ENCODE results near the gene TBC1D2B.

TBC1D2B gene

DNA sequence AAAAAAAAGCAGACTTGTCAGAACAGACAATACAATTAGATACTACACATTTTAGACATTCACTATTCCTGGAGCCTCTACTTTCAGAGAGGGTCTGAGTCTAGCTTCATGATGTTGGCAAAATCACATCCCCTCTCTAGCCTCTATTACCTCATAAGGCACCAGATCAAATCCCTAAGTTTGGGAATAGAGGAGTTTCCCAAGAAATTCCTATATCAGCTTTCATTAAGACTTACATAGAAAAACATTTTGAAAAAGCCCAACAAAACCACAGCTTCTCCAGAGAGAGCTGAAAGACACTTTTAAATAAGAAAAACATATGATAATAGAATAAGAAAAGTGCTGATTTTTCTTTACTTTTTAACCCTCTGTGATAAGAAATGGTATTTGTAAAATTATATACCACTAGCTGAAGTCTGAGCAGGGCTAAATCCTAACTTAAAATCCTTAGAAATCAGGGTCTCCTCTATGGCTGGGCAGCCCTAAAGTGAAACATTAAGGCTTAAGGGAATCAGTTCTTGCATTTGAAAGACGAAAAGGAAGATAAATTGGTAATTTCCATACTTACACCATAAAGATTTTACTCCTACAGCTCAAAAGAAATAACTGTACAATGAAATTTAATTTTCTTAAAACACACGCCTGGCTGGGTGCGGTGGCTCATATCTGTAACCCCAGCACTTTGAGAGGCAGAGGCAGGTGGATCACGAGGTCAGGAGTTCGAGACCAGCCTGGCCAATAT, 4.3 kb downstream of the TBC1D2B start:
- Mint-ChIP-seq H3K4me1 (ENCODE audit: low read depth in 2 of 2) (peaks cover 44 to 63% of the 10 kb centered on the region in 2 donors), H3K27ac (peak overlapping the region; percentile 71 to 86)

DNA sequence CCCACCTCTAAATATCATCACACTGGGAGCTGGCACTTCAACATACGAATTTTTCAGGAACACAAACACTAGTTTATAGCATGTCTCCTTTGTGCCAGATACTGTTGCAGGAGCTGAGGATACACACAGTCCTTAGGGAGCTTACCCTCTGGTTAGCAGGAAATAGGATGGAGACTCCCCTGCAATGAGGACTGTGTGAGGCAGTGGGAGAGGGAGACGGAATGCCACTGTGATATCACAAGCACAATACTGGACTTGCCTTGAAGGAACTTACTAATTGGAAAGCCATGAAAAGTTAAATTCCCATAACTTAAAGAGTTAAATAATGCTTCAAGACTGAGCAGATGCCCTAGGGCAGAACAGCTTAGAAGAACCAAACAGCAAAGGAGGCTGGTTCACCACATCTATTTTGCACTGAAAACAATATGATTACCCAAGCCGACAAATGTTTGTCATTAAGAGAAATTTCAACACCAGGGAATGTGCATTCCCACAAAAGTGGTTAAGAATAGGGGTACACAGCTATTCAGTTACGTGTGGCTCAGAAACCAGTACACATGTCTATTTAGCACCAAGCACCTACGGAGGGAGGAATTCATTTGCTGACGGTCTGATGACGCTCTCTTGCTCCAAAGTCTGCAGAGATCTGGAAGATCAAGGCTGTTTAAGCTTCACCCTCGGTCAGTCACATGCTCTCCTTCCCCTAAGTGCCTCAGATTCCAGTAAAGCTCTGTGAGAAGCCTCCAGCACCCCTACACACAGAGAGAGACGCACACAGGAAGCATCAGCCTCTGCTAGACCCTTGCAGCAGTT, 5.2 kb downstream of the TBC1D2B start:
- peaks cover 38 to 60% of the 10 kb centered on the region in 2 donors for H3K4me1 Mint-ChIP-seq (ENCODE audit: low read depth in 2 of 2)
- peak overlapping the region; percentile 71 to 86 for H3K27ac Mint-ChIP-seq
- DNase-seq (no peak), ATAC-seq (replicated peaks) (peak; percentile 1)
- no peaks in the 10 kb centered on the region for H3K9me3 Mint-ChIP-seq
- H3K4me3 Mint-ChIP-seq = peak overlapping the region; percentile 49 to 50
- H3K36me3 Mint-ChIP-seq (ENCODE audit: insufficient read depth) = peaks cover 19% of the 10 kb centered on the region
- no peaks in the 10 kb centered on the region for H3K27me3 Mint-ChIP-seq

More for the DNA sequence above, 4.3 kb downstream of the TBC1D2B start:
- peak overlapping the region; percentile 49 to 50 for H3K4me3 Mint-ChIP-seq
- H3K36me3 Mint-ChIP-seq (ENCODE audit: insufficient read depth) = peaks cover 19% of the 10 kb centered on the region
- no peak for DNase-seq
- ATAC-seq (replicated peaks) = no peak
- no peaks in the 10 kb centered on the region for H3K27me3 Mint-ChIP-seq
- H3K9me3 Mint-ChIP-seq = no peaks in the 10 kb centered on the region

DNA sequence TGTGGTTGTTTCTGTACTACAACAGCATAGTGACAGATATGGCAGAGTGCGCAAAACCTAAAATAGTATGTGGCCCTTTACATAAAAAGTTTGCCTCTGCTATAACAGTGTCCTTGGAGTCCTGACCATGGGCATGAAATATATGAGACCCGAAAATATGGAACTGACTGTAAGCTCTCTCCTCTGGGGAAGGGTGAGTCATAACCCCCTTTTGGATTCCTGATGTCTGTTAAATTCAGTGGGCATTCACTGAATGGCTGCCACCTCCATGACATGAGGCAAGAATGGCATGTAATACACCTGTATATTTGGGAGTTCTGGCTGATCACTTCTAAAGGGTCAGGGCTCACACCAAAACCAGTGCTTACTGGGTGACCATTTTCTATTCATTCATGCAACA, 6.1 kb downstream of the TBC1D2B start:
- Mint-ChIP-seq H3K4me1 (ENCODE audit: low read depth in 2 of 2) (peaks cover 33 to 56% of the 10 kb centered on the region in 2 donors), H3K4me3 (no peak overlapping the region), H3K27ac (peak overlapping the region; percentile 8 to 97), H3K9me3 (no peaks in the 10 kb centered on the region), H3K36me3 (ENCODE audit: insufficient read depth) (peaks cover 12% of the 10 kb centered on the region), H3K27me3 (no peaks in the 10 kb centered on the region)
- DNase-seq (no peak), ATAC-seq (replicated peaks) (no peak)

DNA sequence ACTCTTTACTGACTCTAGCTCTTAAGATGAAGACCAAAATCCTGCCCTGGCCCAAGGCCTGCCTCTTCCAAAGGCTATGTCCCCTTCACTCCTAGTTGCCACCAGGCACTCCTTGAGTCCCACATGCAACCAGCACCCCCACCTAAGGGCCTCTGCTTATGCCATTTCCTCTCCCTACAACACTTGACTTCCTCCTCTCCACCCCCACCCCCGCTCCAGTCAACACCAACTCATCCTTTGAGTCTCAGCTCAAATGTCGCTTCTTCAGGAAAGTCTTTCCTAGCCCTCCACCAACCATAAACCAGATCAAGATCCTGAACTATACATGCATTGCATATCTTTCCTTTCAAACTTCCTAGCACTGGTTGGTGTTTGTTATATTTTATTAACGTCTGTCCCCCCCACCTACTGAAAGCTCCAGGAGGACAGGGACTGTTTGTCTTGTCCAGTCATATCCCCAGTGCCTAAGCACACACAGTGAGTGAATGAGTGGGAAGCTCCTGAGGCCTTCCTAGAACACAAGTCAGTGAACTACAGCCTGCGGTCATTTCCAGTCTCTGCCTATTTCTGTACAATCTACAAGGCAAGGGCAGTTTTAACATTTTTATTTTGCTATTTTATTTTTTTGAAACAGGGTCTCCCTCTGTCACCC, 7.3 kb downstream of the TBC1D2B start:
- ATAC-seq (replicated peaks) = no peak

DNA sequence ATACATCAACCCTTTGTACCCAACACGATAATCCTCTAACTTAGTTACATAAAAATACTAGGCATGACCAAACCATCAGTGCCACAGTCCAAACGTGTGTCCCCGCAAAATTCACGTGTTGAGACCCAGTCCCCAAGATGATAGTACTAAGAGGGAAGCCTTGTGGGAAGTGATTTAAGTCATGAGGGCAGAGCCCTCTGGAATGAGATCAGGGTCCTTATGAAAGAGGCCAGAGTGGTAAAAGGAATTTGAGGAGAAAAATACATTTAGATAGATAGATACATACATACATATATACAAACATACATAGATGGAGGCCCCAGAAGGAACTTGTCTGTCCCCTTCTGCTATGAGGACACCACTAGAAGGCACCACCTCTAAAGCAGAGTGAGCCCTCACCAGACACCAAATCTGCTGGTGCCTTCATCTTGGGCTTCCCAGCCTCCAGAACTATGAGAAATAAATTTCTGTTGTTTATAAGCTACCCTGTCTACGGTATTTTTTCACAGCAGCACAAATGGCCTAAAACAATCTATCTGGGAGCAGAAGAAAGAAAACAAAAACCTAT, 8.0 kb downstream of the TBC1D2B start:
- H3K4me1 Mint-ChIP-seq (ENCODE audit: low read depth in 2 of 2) = peaks cover 19 to 41% of the 10 kb centered on the region in 2 donors
- H3K36me3 Mint-ChIP-seq (ENCODE audit: insufficient read depth) = peaks cover 12% of the 10 kb centered on the region
- H3K27ac Mint-ChIP-seq = peak overlapping the region; percentile 96 to 97
- no peak for DNase-seq
- ATAC-seq (replicated peaks) = no peak
- no peaks in the 10 kb centered on the region for H3K27me3 Mint-ChIP-seq
- no peaks in the 10 kb centered on the region for H3K9me3 Mint-ChIP-seq
- no peak overlapping the region for H3K4me3 Mint-ChIP-seq

More for the DNA sequence above, 7.3 kb downstream of the TBC1D2B start:
- peak overlapping the region; percentile 96 to 97 for H3K27ac Mint-ChIP-seq
- peaks cover 12% of the 10 kb centered on the region for H3K36me3 Mint-ChIP-seq (ENCODE audit: insufficient read depth)
- DNase-seq = no peak
- peaks cover 22 to 45% of the 10 kb centered on the region in 2 donors for H3K4me1 Mint-ChIP-seq (ENCODE audit: low read depth in 2 of 2)
- no peak overlapping the region for H3K4me3 Mint-ChIP-seq
- no peaks in the 10 kb centered on the region for H3K9me3 Mint-ChIP-seq
- H3K27me3 Mint-ChIP-seq = no peaks in the 10 kb centered on the region

DNA sequence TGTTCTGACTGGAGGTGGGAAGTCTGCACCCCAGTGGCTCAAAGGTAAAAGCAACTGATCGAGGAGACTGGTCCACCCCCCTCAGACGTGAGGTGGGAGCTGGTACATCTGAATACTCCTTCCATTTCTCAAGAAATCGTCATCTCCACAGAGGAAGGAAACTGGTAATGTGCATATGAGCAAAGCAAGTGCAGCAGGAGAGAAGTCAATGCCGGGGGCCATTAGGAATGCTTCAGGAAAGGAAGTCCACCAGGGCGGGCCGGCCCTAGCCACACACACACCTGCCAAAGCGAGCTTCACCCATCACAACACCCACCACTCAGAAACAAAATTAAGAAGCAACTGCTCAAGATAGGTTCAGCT, 8.5 kb downstream of the TBC1D2B start:
- Mint-ChIP-seq H3K27me3 (no peaks in the 10 kb centered on the region), H3K9me3 (no peaks in the 10 kb centered on the region), H3K27ac (peak overlapping the region; percentile 96 to 97), H3K36me3 (ENCODE audit: insufficient read depth) (peaks cover 7% of the 10 kb centered on the region), H3K4me1 (ENCODE audit: low read depth in 2 of 2) (peaks cover 14 to 37% of the 10 kb centered on the region in 2 donors), H3K4me3 (no peak overlapping the region)
- ATAC-seq (replicated peaks) (peak; percentile 31), DNase-seq (no peak)

DNA sequence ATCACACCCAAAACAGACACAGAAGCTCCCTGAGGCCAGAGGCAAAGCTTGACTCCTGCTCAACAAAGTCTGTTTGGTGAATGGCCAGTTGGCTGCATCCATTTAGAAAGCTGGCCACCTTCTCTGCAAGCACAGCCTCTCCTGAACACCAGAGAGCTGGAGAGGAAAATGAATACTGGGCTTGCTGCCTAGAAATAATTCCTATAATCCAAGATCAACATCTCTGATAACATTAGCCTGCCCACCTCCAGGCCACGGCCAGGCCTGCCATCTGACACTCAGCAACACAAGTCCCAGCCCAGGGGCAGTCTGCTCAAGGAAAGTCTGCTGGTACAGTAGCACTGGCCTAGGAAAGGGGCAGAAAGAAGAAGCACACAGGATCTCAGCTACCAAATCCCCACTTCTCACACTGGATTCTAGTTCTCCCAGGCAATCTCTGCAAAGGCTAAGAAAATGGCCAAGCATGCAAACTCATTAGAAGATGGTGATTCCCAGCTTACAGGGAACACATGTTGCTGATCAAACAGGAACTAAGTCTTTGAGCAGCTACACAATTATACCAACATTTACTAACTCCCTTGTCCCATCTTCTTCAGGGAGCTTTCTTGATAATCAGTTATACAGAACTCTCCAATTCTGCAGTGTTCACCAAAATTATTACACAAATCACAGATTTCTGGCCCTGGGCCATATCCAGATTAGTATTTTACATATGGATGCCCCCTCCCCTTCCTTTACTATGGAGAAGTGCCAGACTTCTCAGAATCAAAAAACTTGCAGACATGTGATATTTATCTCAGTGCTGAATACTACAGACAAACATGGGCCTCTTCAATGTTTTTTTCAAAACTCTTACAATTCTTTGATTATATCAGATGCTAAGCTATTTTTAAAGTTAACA, 9.9 kb downstream of the TBC1D2B start:
- Mint-ChIP-seq H3K4me1 (ENCODE audit: low read depth in 2 of 2) (peaks cover 17 to 35% of the 10 kb centered on the region in 2 donors), H3K9me3 (no peaks in the 10 kb centered on the region), H3K27me3 (no peaks in the 10 kb centered on the region), H3K27ac (peak overlapping the region; percentile 96 to 97), H3K4me3 (no peak overlapping the region), H3K36me3 (ENCODE audit: insufficient read depth) (peaks cover 6% of the 10 kb centered on the region)
- ATAC-seq (replicated peaks) = no peak
- no peak for DNase-seq

DNA sequence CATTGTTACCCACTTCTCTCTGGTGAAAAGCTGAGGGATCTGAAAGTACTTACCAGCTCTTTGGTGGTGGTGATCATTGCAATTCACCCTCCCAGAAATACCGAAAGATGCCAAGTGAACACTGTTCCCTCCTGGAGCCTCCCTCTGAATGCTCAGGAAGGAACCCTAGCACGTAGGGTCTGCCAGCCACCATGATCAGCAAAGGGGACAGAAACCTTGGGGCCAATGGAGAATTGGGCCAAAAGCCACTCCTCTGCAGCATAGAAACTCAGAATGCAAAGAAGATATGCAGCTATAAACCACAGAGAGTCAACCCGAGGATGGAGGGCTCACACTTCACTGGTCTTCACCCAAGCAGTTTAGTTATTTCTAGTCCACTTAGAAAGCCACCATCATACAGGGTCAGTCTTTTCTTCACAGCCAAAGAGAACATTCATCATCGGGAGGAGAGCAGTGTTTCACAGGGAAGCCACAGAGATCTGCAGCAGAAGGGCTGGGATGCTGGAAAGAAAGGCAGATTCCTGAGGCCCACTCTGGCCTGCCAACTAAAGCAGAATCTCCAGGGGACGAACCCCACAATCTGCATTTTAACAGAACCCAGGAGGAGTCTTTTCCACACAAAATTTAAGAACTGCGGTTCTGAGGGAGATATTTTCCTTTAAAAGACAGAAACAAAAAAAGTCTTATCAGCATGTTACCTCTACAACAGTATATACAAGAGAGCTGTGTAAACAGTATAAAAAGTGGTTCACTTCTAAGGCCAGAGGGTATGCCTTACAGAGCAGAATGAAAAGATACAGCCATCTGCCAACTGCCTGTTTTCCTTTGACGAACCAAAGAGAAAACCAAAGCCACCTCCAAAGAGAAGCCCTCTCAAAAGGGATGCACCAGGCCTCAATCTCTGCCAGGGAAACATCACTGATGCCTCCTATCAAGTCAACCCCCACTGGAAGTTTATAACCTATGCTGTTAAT, 11.3 kb downstream of the TBC1D2B start:
- Mint-ChIP-seq H3K36me3 (ENCODE audit: insufficient read depth) (peaks cover 6% of the 10 kb centered on the region), H3K9me3 (no peaks in the 10 kb centered on the region), H3K27ac (no peak overlapping the region), H3K4me3 (no peak overlapping the region), H3K4me1 (ENCODE audit: low read depth in 2 of 2) (peaks cover 16 to 32% of the 10 kb centered on the region in 2 donors), H3K27me3 (no peaks in the 10 kb centered on the region)
- ATAC-seq (replicated peaks) (no peak), DNase-seq (no peak)

DNA sequence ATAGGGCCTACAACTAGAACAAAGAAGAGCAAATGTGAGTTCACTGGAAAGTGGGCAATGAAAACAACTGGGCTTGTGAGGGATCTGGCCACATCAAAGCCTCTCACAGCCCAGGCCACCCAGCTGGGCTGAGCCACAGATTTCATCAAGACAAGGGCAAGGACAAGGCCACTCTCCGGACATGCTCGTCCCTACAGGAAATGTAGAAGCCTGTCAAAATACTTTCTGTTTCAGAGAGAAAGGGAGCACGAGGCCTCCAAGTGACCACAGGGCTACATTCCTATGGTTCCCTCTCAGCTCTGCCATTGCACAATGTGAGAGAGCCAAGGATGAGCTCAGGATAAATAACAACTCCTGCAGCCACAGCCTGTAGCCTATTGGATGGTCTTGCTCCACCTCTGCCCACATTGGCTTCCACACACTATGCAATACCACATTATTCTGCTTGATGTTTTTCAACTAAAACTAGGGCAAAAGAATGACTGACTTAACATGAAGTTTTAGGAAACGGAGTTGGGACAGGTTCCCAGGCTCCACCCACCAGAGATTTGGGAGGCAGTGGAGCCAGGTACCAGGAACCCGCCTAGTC, 12.1 kb downstream of the TBC1D2B start:
- no peak overlapping the region for H3K27ac Mint-ChIP-seq
- DNase-seq (no peak), ATAC-seq (replicated peaks) (peak; percentile 37)
- no peaks in the 10 kb centered on the region for H3K9me3 Mint-ChIP-seq
- H3K36me3 Mint-ChIP-seq (ENCODE audit: insufficient read depth) = peaks cover 6% of the 10 kb centered on the region
- no peak overlapping the region for H3K4me3 Mint-ChIP-seq
- H3K4me1 Mint-ChIP-seq (ENCODE audit: low read depth in 2 of 2) = peaks cover 19 to 29% of the 10 kb centered on the region in 2 donors
- no peaks in the 10 kb centered on the region for H3K27me3 Mint-ChIP-seq

DNA sequence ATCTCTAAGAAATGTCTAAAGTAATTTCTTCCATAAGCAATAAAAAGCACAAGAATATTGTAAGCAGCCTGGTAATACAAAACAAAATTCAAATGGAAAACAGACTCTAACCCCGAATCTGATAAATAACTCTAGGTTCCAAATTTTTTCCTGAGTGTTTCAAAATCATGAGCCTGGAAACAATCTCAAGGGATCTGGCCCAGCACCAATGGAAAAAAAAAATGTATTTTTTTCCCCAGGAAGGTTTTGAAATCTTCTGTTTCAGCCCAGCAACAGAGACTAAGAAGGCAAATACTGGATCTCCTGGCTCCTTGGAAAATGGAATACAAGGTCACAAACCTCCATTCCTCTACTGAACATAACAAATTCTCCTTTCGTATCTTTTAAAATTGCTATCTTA, 13.0 kb downstream of the TBC1D2B start:
- H3K36me3 Mint-ChIP-seq (ENCODE audit: insufficient read depth) = peaks cover 6% of the 10 kb centered on the region
- ATAC-seq (replicated peaks) (no peak), DNase-seq (no peak)
- no peaks in the 10 kb centered on the region for H3K9me3 Mint-ChIP-seq
- H3K27me3 Mint-ChIP-seq = no peaks in the 10 kb centered on the region
- peaks cover 26 to 32% of the 10 kb centered on the region in 2 donors for H3K4me1 Mint-ChIP-seq (ENCODE audit: low read depth in 2 of 2)
- no peak overlapping the region for H3K4me3 Mint-ChIP-seq
- H3K27ac Mint-ChIP-seq = no peak overlapping the region

DNA sequence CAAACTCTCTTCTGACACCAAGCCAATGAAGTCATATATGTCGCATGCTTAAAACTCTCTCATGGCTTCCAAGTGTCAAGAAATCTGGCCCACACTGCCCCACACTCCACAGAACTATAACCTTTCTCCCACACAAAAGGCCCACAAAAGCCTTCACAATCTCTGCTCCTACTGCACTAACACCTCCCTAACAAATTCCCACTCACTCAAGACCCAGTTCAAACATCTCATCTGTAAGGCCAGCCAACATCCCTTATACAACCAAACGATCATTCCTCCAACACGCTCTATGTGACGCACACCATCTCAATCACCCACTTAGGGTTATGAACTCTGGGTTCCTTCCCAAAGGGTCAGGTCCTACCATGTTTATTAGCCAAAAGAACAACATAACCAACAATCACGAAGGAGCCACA, 13.5 kb downstream of the TBC1D2B start:
- peaks cover 5% of the 10 kb centered on the region for H3K36me3 Mint-ChIP-seq (ENCODE audit: insufficient read depth)
- peaks cover 31 to 32% of the 10 kb centered on the region in 2 donors for H3K4me1 Mint-ChIP-seq (ENCODE audit: low read depth in 2 of 2)
- DNase-seq (no peak), ATAC-seq (replicated peaks) (no peak)
- no peaks in the 10 kb centered on the region for H3K27me3 Mint-ChIP-seq
- H3K4me3 Mint-ChIP-seq = no peak overlapping the region
- no peak overlapping the region for H3K27ac Mint-ChIP-seq
- H3K9me3 Mint-ChIP-seq = no peaks in the 10 kb centered on the region

Measured in effector memory CD8-positive, alpha-beta T cell (primary cell).